ENCODE data around the gene SGMS1. TPM values are rescaled to one million over a fixed set of nuclear protein-coding genes. Genes with fewer than 3 reads are reported as not detected.

Gene SGMS1
- total RNA-seq, 4 donors from 2014 or later: 139 to 198 (median 173) TPM

- H3K4me3 ChIP-seq: no peak overlapping the region
- no peaks in the 10 kb centered on the region for H3K27me3 ChIP-seq
- no peaks in the 10 kb centered on the region for H3K36me3 ChIP-seq
- DNase-seq (ENCODE audit: low spot score in 2 of 2): no peak
- peak overlapping the region; percentile 38 for H3K27ac ChIP-seq
- no peaks in the 10 kb centered on the region for H3K9me3 ChIP-seq
- peaks cover 60% of the 10 kb centered on the region for H3K4me1 ChIP-seq
- TF ChIP-seq POLR2AphosphoS5 (IDR thresholded peaks at IDR 0.05): no peak
- no peak for TF ChIP-seq EP300 (IDR thresholded peaks at IDR 0.05)
- no peak for TF ChIP-seq CTCF (IDR thresholded peaks at IDR 0.05)
- no peak for TF ChIP-seq POLR2A (IDR thresholded peaks at IDR 0.05)
These were observed 239.5 kb downstream of the SGMS1 start for GRCh38 chr10:50384238-50384637.

- peaks cover 60% of the 10 kb centered on the region for H3K4me1 ChIP-seq
- no peak overlapping the region for H3K4me3 ChIP-seq
- WGBS: 42% methylated on average over 4 of the region's 4 CpGs
- TF ChIP-seq POLR2AphosphoS5 (IDR thresholded peaks at IDR 0.05): no peak
- no peak for TF ChIP-seq CTCF (IDR thresholded peaks at IDR 0.05)
- no peak for TF ChIP-seq EP300 (IDR thresholded peaks at IDR 0.05)
- no peak for TF ChIP-seq POLR2A (IDR thresholded peaks at IDR 0.05)
- H3K9me3 ChIP-seq: no peaks in the 10 kb centered on the region
- DNase-seq (ENCODE audit: low spot score in 2 of 2): no peak
- no peak overlapping the region for H3K27ac ChIP-seq
- H3K27me3 ChIP-seq: no peaks in the 10 kb centered on the region
- H3K36me3 ChIP-seq: no peaks in the 10 kb centered on the region
These were observed 241.2 kb downstream of the SGMS1 start for GRCh38 chr10:50382576-50383023.

- no peak for TF ChIP-seq POLR2A (IDR thresholded peaks at IDR 0.05)
- no peak for TF ChIP-seq EP300 (IDR thresholded peaks at IDR 0.05)
- TF ChIP-seq POLR2AphosphoS5 (IDR thresholded peaks at IDR 0.05): no peak
- no peak for TF ChIP-seq CTCF (IDR thresholded peaks at IDR 0.05)
- H3K4me3 ChIP-seq: no peak overlapping the region
- no peak for DNase-seq (ENCODE audit: low spot score in 2 of 2)
- H3K4me1 ChIP-seq: peaks cover 56% of the 10 kb centered on the region
- no peaks in the 10 kb centered on the region for H3K27me3 ChIP-seq
- H3K27ac ChIP-seq: no peak overlapping the region
- H3K36me3 ChIP-seq: no peaks in the 10 kb centered on the region
- whole genome bisulfite sequencing: 42% methylated on average over 3 of the region's 3 CpGs
- no peaks in the 10 kb centered on the region for H3K9me3 ChIP-seq
These were observed 242.1 kb downstream of the SGMS1 start for GRCh38 chr10:50381642-50382041.

GRCh38 chr10:50379616-50380015 lies 244.1 kb downstream of the SGMS1 start:
- no peak for DNase-seq (ENCODE audit: low spot score in 2 of 2)
- no peaks in the 10 kb centered on the region for H3K27me3 ChIP-seq
- H3K4me3 ChIP-seq: no peak overlapping the region
- no peaks in the 10 kb centered on the region for H3K9me3 ChIP-seq
- WGBS: 46% methylated on average over 2 of the region's 2 CpGs
- H3K4me1 ChIP-seq: peaks cover 49% of the 10 kb centered on the region
- TF ChIP-seq EP300 (IDR thresholded peaks at IDR 0.05): no peak
- TF ChIP-seq CTCF (IDR thresholded peaks at IDR 0.05): no peak
- TF ChIP-seq POLR2A (IDR thresholded peaks at IDR 0.05): no peak
- TF ChIP-seq POLR2AphosphoS5 (IDR thresholded peaks at IDR 0.05): no peak
- H3K27ac ChIP-seq: no peak overlapping the region
- H3K36me3 ChIP-seq: no peaks in the 10 kb centered on the region

- WGBS: 98% methylated on average over 2 of the region's 2 CpGs
- H3K4me1 ChIP-seq: peaks cover 40% of the 10 kb centered on the region
- TF ChIP-seq POLR2AphosphoS5 (IDR thresholded peaks at IDR 0.05) (no peak), POLR2A (IDR thresholded peaks at IDR 0.05) (no peak), EP300 (IDR thresholded peaks at IDR 0.05) (no peak), CTCF (IDR thresholded peaks at IDR 0.05) (no peak)
These were observed 248.0 kb downstream of the SGMS1 start for GRCh38 chr10:50375745-50376144.

More at GRCh38 chr10:50375745-50376144, 248.0 kb downstream of the SGMS1 start:
- Histone ChIP-seq H3K27me3 (no peaks in the 10 kb centered on the region), H3K4me3 (no peak overlapping the region), H3K27ac (peak overlapping the region; percentile 64), H3K36me3 (no peaks in the 10 kb centered on the region), H3K9me3 (no peaks in the 10 kb centered on the region)
- no peak for DNase-seq (ENCODE audit: low spot score in 2 of 2)
